ENCODE data around the gene HNRNPA1L2.

- TF ChIP-seq EP300 (IDR thresholded peaks at IDR 0.05; ENCODE audit: borderline replicate concordance) (peak; percentile 44; the same call in 1 of the 2 replicates), RAD21 (IDR thresholded peaks at IDR 0.05; ENCODE audit: low read depth) (0 out of 2 replicates have a peak, but pooled peaks have one; percentile 1)
Measured at GRCh38 chr13:52652196-52652979, 10.2 kb downstream of the HNRNPA1L2 start, which contains the start of gene SUGT1.

Measured in Ishikawa (cell line).